ENCODE results near the gene RAB40B. TPM values are rescaled to one million over a fixed set of nuclear protein-coding genes. Genes with fewer than 3 reads are reported as not detected.

RAB40B gene
- total RNA-seq, 1 experiment from 2014 or later, result 3.2 TPM

- Histone ChIP-seq H3K36me3 (ENCODE audit: insufficient read depth, low read length, poor library complexity, severe bottlenecking) (peaks cover 19% of the 10 kb centered on the region), H3K4me3 (ENCODE audit: low read depth, low read length, poor library complexity, severe bottlenecking) (peak overlapping the region; percentile 100), H3K27ac (ENCODE audit: low read depth, low read length, poor library complexity, severe bottlenecking) (peak overlapping the region; percentile 98), H3K9me3 (ENCODE audit: low read depth, low read length, poor library complexity, severe bottlenecking) (no peaks in the 10 kb centered on the region), H3K27me3 (replicated peaks; ENCODE audit: insufficient read depth, low read depth, low read length, poor library complexity) (no peaks in the 10 kb centered on the region), H3K4me1 (ENCODE audit: insufficient read depth, low read length, poor library complexity, severe bottlenecking) (peaks cover 5% of the 10 kb centered on the region)
- intact Hi-C loops (cut with micrococcal nuclease; ENCODE audit: unreplicated experiment), result loop anchor here (10.0 kb wide), 1 partner anchor 117 kb away; no protein-coding TSS in a partner anchor
- TF ChIP-seq, protein P1, sequence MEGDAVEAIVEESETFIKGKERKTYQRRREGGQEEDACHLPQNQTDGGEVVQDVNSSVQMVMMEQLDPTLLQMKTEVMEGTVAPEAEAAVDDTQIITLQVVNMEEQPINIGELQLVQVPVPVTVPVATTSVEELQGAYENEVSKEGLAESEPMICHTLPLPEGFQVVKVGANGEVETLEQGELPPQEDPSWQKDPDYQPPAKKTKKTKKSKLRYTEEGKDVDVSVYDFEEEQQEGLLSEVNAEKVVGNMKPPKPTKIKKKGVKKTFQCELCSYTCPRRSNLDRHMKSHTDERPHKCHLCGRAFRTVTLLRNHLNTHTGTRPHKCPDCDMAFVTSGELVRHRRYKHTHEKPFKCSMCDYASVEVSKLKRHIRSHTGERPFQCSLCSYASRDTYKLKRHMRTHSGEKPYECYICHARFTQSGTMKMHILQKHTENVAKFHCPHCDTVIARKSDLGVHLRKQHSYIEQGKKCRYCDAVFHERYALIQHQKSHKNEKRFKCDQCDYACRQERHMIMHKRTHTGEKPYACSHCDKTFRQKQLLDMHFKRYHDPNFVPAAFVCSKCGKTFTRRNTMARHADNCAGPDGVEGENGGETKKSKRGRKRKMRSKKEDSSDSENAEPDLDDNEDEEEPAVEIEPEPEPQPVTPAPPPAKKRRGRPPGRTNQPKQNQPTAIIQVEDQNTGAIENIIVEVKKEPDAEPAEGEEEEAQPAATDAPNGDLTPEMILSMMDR (conservative IDR thresholded peaks at IDR 0.05; ENCODE audit: low read depth, low read length), result no peak
- no peak for TF ChIP-seq EZH2 (IDR thresholded peaks at IDR 0.05; ENCODE audit: borderline replicate concordance, low read depth, low read length, poor library complexity, severe bottlenecking)
- POLR2A ChIA-PET (ENCODE audit: low non-redundant PET), result no interaction called here
- BruUV-seq (replicated peaks), result no TSS peak
- DNase-seq (ENCODE audit: low spot score), result peak; percentile 39
- CTCF ChIA-PET, result no interaction called here
Observed at GRCh38 chr17:82647593-82648164, 50.8 kb downstream of the RAB40B start.

- Histone ChIP-seq H3K9me3 (ENCODE audit: low read depth, low read length, poor library complexity, severe bottlenecking) (no peaks in the 10 kb centered on the region), H3K36me3 (ENCODE audit: insufficient read depth, low read length, poor library complexity, severe bottlenecking) (peaks cover 36% of the 10 kb centered on the region), H3K4me3 (ENCODE audit: low read depth, low read length, poor library complexity, severe bottlenecking) (no peak overlapping the region), H3K27me3 (replicated peaks; ENCODE audit: insufficient read depth, low read depth, low read length, poor library complexity) (no peaks in the 10 kb centered on the region), H3K27ac (ENCODE audit: low read depth, low read length, poor library complexity, severe bottlenecking) (no peak overlapping the region), H3K4me1 (ENCODE audit: insufficient read depth, low read length, poor library complexity, severe bottlenecking) (peaks cover 5% of the 10 kb centered on the region)
- TF ChIP-seq EZH2 (IDR thresholded peaks at IDR 0.05; ENCODE audit: borderline replicate concordance, low read depth, low read length, poor library complexity, severe bottlenecking), result no peak
- TF ChIP-seq, protein P1 (conservative IDR thresholded peaks at IDR 0.05; ENCODE audit: low read depth, low read length), result no peak
- intact Hi-C loops (cut with micrococcal nuclease; ENCODE audit: unreplicated experiment), result loop anchor here (10.0 kb wide), 1 partner anchor 119 kb away; no protein-coding TSS in a partner anchor
- POLR2A ChIA-PET (ENCODE audit: low non-redundant PET), result no interaction called here
- CTCF ChIA-PET, result no interaction called here
- no peak for DNase-seq (ENCODE audit: low spot score)
- no TSS peak for BruUV-seq (replicated peaks)
Observed at GRCh38 chr17:82645516-82645915, 53.0 kb downstream of the RAB40B start.

- TF ChIP-seq, protein P1 (conservative IDR thresholded peaks at IDR 0.05; ENCODE audit: low read depth, low read length), result no peak
- TF ChIP-seq EZH2 (IDR thresholded peaks at IDR 0.05; ENCODE audit: borderline replicate concordance, low read depth, low read length, poor library complexity, severe bottlenecking), result no peak
- intact Hi-C loops (cut with micrococcal nuclease; ENCODE audit: unreplicated experiment), result loop anchor here (10.0 kb wide), 1 partner anchor 121 kb away; no protein-coding TSS in a partner anchor
Observed at GRCh38 chr17:82644148-82644547, 54.4 kb downstream of the RAB40B start.

More at GRCh38 chr17:82644148-82644547, 54.4 kb downstream of the RAB40B start:
- ChIA-PET CTCF (no interaction called here), POLR2A (ENCODE audit: low non-redundant PET) (no interaction called here)
- H3K4me1 ChIP-seq (ENCODE audit: insufficient read depth, low read length, poor library complexity, severe bottlenecking), result peaks cover 5% of the 10 kb centered on the region
- H3K27me3 ChIP-seq (replicated peaks; ENCODE audit: insufficient read depth, low read depth, low read length, poor library complexity), result no peaks in the 10 kb centered on the region
- peaks cover 36% of the 10 kb centered on the region for H3K36me3 ChIP-seq (ENCODE audit: insufficient read depth, low read length, poor library complexity, severe bottlenecking)
- DNase-seq (ENCODE audit: low spot score), result no peak
- no peak overlapping the region for H3K27ac ChIP-seq (ENCODE audit: low read depth, low read length, poor library complexity, severe bottlenecking)
- H3K9me3 ChIP-seq (ENCODE audit: low read depth, low read length, poor library complexity, severe bottlenecking), result no peaks in the 10 kb centered on the region
- BruUV-seq (replicated peaks), result no TSS peak
- no peak overlapping the region for H3K4me3 ChIP-seq (ENCODE audit: low read depth, low read length, poor library complexity, severe bottlenecking)
